ENCODE results near the gene PARP1.
A peak's percentile ranks its signal among the peaks of the same experiment; 100 is the strongest.

Gene PARP1

GRCh38 chr1:226407497-226408284, at the start of gene PARP1:
PARP1 (minus strand) TSS chr1:226408093; CDS start chr1:226407929, 164 bp downstream.
- H3K9me3 ChIP-seq (ENCODE audit: control insufficient read depth, insufficient read depth, low read length): no peaks in the 10 kb centered on the region
- H3K4me1 ChIP-seq (ENCODE audit: control insufficient read depth, insufficient read depth, low read length): peaks cover 29% of the 10 kb centered on the region
- H3K27me3 ChIP-seq (ENCODE audit: control insufficient read depth, insufficient read depth, low read length): no peaks in the 10 kb centered on the region
- H3K36me3 ChIP-seq (ENCODE audit: control insufficient read depth, insufficient read depth, low read length): peaks cover 2% of the 10 kb centered on the region; the same call in 1 of the 2 replicates
- H3K9ac ChIP-seq (ENCODE audit: low read depth, low read length): peak within 1 kb of the TSS; percentile 86
- H3K4me3 ChIP-seq (ENCODE audit: low read depth, low read length): peak within 1 kb of the TSS; percentile 97
- peak within 1 kb of the TSS; percentile 90 for H3K27ac ChIP-seq (ENCODE audit: low read depth, low read length)

GRCh38 chr1:226457307-226457712, 49.4 kb upstream of the PARP1 start:
- Histone ChIP-seq H3K36me3 (ENCODE audit: control insufficient read depth, insufficient read depth, low read length) (no peaks in the 10 kb centered on the region), H3K9ac (ENCODE audit: low read depth, low read length) (no peak overlapping the region), H3K9me3 (ENCODE audit: control insufficient read depth, insufficient read depth, low read length) (0 out of 2 replicates have a peak, but pooled peaks cover 5% of the 10 kb centered on the region), H3K27me3 (ENCODE audit: control insufficient read depth, insufficient read depth, low read length) (no peaks in the 10 kb centered on the region), H3K4me1 (ENCODE audit: control insufficient read depth, insufficient read depth, low read length) (no peaks in the 10 kb centered on the region; the same call in 1 of the 2 replicates), H3K27ac (ENCODE audit: low read depth, low read length) (no peak overlapping the region), H3K4me3 (ENCODE audit: low read depth, low read length) (no peak overlapping the region)

- H3K27me3 ChIP-seq (ENCODE audit: control insufficient read depth, insufficient read depth, low read length): no peaks in the 10 kb centered on the region
- H3K4me3 ChIP-seq (ENCODE audit: low read depth, low read length): no peak overlapping the region
- H3K36me3 ChIP-seq (ENCODE audit: control insufficient read depth, insufficient read depth, low read length): no peaks in the 10 kb centered on the region
- no peak overlapping the region for H3K9ac ChIP-seq (ENCODE audit: low read depth, low read length)
- no peaks in the 10 kb centered on the region; the same call in 1 of the 2 replicates for H3K4me1 ChIP-seq (ENCODE audit: control insufficient read depth, insufficient read depth, low read length)
- H3K9me3 ChIP-seq (ENCODE audit: control insufficient read depth, insufficient read depth, low read length): no peaks in the 10 kb centered on the region
- H3K27ac ChIP-seq (ENCODE audit: low read depth, low read length): no peak overlapping the region
Observed at GRCh38 chr1:226455843-226456242, 48.0 kb upstream of the PARP1 start.

GRCh38 chr1:226454349-226454748, 46.5 kb upstream of the PARP1 start:
- Histone ChIP-seq H3K9me3 (ENCODE audit: control insufficient read depth, insufficient read depth, low read length) (no peaks in the 10 kb centered on the region), H3K9ac (ENCODE audit: low read depth, low read length) (no peak overlapping the region), H3K27me3 (ENCODE audit: control insufficient read depth, insufficient read depth, low read length) (no peaks in the 10 kb centered on the region), H3K4me3 (ENCODE audit: low read depth, low read length) (no peak overlapping the region), H3K27ac (ENCODE audit: low read depth, low read length) (no peak overlapping the region), H3K4me1 (ENCODE audit: control insufficient read depth, insufficient read depth, low read length) (no peaks in the 10 kb centered on the region; the same call in 1 of the 2 replicates), H3K36me3 (ENCODE audit: control insufficient read depth, insufficient read depth, low read length) (no peaks in the 10 kb centered on the region)

- Histone ChIP-seq H3K27ac (ENCODE audit: low read depth, low read length) (no peak overlapping the region), H3K9ac (ENCODE audit: low read depth, low read length) (no peak overlapping the region), H3K27me3 (ENCODE audit: control insufficient read depth, insufficient read depth, low read length) (no peaks in the 10 kb centered on the region)
Observed at GRCh38 chr1:226453015-226453704, 45.3 kb upstream of the PARP1 start.

GRCh38 chr1:226450688-226451087, 42.8 kb upstream of the PARP1 start:
- Histone ChIP-seq H3K4me3 (ENCODE audit: low read depth, low read length) (no peak overlapping the region), H3K27me3 (ENCODE audit: control insufficient read depth, insufficient read depth, low read length) (no peaks in the 10 kb centered on the region), H3K9me3 (ENCODE audit: control insufficient read depth, insufficient read depth, low read length) (no peaks in the 10 kb centered on the region), H3K36me3 (ENCODE audit: control insufficient read depth, insufficient read depth, low read length) (no peaks in the 10 kb centered on the region), H3K27ac (ENCODE audit: low read depth, low read length) (no peak overlapping the region), H3K9ac (ENCODE audit: low read depth, low read length) (no peak overlapping the region), H3K4me1 (ENCODE audit: control insufficient read depth, insufficient read depth, low read length) (peaks cover 4% of the 10 kb centered on the region; the same call in 1 of the 2 replicates)

More at GRCh38 chr1:226453015-226453704, 45.3 kb upstream of the PARP1 start:
- no peaks in the 10 kb centered on the region for H3K9me3 ChIP-seq (ENCODE audit: control insufficient read depth, insufficient read depth, low read length)
- no peak overlapping the region for H3K4me3 ChIP-seq (ENCODE audit: low read depth, low read length)
- peaks cover 4% of the 10 kb centered on the region; the same call in 1 of the 2 replicates for H3K4me1 ChIP-seq (ENCODE audit: control insufficient read depth, insufficient read depth, low read length)
- H3K36me3 ChIP-seq (ENCODE audit: control insufficient read depth, insufficient read depth, low read length): no peaks in the 10 kb centered on the region

GRCh38 chr1:226449823-226450222, 41.9 kb upstream of the PARP1 start:
- Histone ChIP-seq H3K36me3 (ENCODE audit: control insufficient read depth, insufficient read depth, low read length) (no peaks in the 10 kb centered on the region), H3K9me3 (ENCODE audit: control insufficient read depth, insufficient read depth, low read length) (no peaks in the 10 kb centered on the region), H3K27ac (ENCODE audit: low read depth, low read length) (no peak overlapping the region), H3K4me1 (ENCODE audit: control insufficient read depth, insufficient read depth, low read length) (peaks cover 4% of the 10 kb centered on the region; the same call in 1 of the 2 replicates), H3K27me3 (ENCODE audit: control insufficient read depth, insufficient read depth, low read length) (no peaks in the 10 kb centered on the region), H3K4me3 (ENCODE audit: low read depth, low read length) (no peak overlapping the region), H3K9ac (ENCODE audit: low read depth, low read length) (no peak overlapping the region)

GRCh38 chr1:226447932-226448665, 40.2 kb upstream of the PARP1 start:
- H3K27ac ChIP-seq (ENCODE audit: low read depth, low read length): peak overlapping the region; percentile 73
- H3K27me3 ChIP-seq (ENCODE audit: control insufficient read depth, insufficient read depth, low read length): no peaks in the 10 kb centered on the region
- H3K4me3 ChIP-seq (ENCODE audit: low read depth, low read length): no peak overlapping the region
- no peak overlapping the region for H3K9ac ChIP-seq (ENCODE audit: low read depth, low read length)
- no peaks in the 10 kb centered on the region for H3K36me3 ChIP-seq (ENCODE audit: control insufficient read depth, insufficient read depth, low read length)
- H3K9me3 ChIP-seq (ENCODE audit: control insufficient read depth, insufficient read depth, low read length): no peaks in the 10 kb centered on the region
- peaks cover 4% of the 10 kb centered on the region; the same call in 1 of the 2 replicates for H3K4me1 ChIP-seq (ENCODE audit: control insufficient read depth, insufficient read depth, low read length)

GRCh38 chr1:226446094-226446493, 38.2 kb upstream of the PARP1 start:
- Histone ChIP-seq H3K4me3 (ENCODE audit: low read depth, low read length) (no peak overlapping the region), H3K27ac (ENCODE audit: low read depth, low read length) (no peak overlapping the region), H3K36me3 (ENCODE audit: control insufficient read depth, insufficient read depth, low read length) (no peaks in the 10 kb centered on the region), H3K9ac (ENCODE audit: low read depth, low read length) (no peak overlapping the region), H3K27me3 (ENCODE audit: control insufficient read depth, insufficient read depth, low read length) (no peaks in the 10 kb centered on the region), H3K4me1 (ENCODE audit: control insufficient read depth, insufficient read depth, low read length) (0 out of 2 replicates have a peak, but pooled peaks cover 4% of the 10 kb centered on the region), H3K9me3 (ENCODE audit: control insufficient read depth, insufficient read depth, low read length) (no peaks in the 10 kb centered on the region)

- H3K9me3 ChIP-seq (ENCODE audit: control insufficient read depth, insufficient read depth, low read length): no peaks in the 10 kb centered on the region
- H3K36me3 ChIP-seq (ENCODE audit: control insufficient read depth, insufficient read depth, low read length): no peaks in the 10 kb centered on the region
- no peak overlapping the region for H3K9ac ChIP-seq (ENCODE audit: low read depth, low read length)
- H3K4me1 ChIP-seq (ENCODE audit: control insufficient read depth, insufficient read depth, low read length): 0 out of 2 replicates have a peak, but pooled peaks cover 4% of the 10 kb centered on the region
- no peak overlapping the region for H3K27ac ChIP-seq (ENCODE audit: low read depth, low read length)
- H3K27me3 ChIP-seq (ENCODE audit: control insufficient read depth, insufficient read depth, low read length): no peaks in the 10 kb centered on the region
- H3K4me3 ChIP-seq (ENCODE audit: low read depth, low read length): no peak overlapping the region
Observed at GRCh38 chr1:226444901-226445300, 37.0 kb upstream of the PARP1 start.

Measured in HUES48 (cell line).